Activated CD8-positive, alpha-beta memory T cell treated with anti-CD3 and anti-CD28 coated beads, Interleukin-2, amount 50 U/mL, for 4 hours (primary cell): ENCODE results near the gene IQGAP1.
"Not testable (repeated sequence)": the region's sequence is repeated elsewhere in the genome, so short reads cannot be mapped to it uniquely, and the experiment has no call there.

Experiments
- DNase-seq: peaks from one replicate; pipeline ENCODE4 v3.0.0-alpha.2; 2020

The IQGAP1 gene

DNA sequence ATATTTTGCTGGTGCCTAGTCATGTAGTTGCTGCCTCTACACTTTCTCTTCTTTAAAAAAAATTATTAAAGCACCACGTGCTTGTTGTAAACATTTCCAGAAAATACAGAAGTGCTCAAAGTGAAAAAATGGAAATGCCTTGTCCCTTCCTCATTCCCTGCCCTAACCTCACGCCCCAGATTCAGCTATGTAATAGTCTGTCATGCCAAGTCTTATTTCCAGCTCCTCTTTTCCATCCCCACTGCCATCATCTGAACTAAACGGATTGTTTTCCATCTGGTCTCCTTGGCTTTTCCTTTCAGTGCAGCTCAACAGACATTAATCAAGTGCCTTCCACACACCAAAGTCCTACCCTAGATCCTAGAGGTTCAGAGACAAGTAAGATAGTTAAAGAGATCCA is 20.5 kb upstream of the IQGAP1 start:
- no peak for DNase-seq

DNA sequence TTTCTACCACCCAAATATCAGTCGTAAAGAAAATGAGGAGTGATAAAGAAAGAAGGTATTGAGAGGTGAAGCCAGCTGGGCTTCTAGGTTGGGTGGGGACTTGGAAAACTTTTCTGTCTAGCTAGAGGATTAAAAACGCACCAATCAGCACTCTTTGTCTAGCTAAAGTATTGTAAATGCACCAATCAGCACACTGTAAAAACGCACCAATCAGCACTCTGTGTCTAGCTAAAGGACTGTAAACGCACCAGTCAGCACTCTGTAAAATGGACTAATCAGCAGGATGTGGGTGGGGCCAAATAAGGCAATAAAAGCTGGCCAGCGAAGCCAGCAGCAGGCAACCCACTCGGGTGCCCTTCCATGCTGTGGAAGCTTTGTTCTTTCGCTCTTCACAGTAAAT is 13.0 kb upstream of the IQGAP1 start:
- no peak for DNase-seq

DNA sequence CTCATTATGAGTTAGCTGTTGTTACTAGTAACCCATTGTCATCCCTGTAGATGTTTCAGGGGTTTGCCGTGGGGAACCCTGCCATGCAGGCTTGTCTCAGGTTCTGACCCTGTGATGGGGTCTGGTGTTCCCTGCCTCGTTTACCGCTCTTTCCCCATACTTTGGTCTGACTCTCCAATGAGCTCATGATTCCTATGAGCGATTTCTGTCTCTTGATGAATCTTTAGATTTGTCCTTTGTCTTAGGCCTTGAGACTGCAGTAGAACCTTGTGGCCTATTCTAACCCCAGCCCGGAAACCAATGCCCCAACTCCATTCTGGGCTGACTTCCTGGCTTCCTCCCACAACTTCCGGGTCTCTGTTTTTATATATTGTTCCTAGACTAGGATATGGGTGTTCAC is 11.3 kb upstream of the IQGAP1 start:
- peak; percentile 53 for DNase-seq

DNA sequence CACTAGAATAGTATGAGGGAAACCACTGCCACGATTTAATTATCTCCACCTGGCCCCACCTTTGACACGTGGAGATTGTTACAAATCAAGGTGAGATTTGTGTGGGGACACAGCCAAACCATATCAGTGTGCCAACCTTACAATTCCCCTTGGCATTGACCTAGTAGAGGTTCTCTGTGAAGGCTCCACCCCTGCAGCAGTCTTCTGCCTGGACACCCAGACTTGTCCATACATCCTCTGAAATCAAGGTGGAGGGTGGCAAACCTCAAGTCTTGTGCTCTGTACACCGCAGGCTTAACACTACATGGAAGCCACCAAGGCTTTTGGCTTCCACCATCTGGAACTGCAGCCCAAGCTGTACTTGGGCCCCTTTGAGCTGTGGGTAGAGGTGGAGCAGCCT is 8.8 kb upstream of the IQGAP1 start:
- no peak for DNase-seq

DNA sequence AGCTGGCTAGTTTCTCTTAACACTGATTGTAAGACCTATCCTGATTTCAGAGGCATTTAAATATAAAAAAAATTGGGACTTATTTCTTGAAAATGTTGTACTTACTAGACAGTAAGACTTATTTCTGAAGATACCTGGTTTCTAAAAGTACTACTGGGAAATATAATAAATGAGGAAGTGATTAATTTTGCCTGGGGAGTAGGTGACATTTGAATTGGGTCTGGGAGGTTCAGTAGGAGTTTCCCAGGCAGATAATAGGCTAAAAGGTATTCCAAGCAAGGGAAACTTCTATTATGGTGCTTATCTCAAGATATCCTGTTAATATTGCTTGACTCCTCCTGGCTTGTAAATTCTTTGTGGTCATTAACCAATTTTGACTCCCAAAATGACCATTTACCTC is 6.5 kb upstream of the IQGAP1 start:
- no peak for DNase-seq

DNA sequence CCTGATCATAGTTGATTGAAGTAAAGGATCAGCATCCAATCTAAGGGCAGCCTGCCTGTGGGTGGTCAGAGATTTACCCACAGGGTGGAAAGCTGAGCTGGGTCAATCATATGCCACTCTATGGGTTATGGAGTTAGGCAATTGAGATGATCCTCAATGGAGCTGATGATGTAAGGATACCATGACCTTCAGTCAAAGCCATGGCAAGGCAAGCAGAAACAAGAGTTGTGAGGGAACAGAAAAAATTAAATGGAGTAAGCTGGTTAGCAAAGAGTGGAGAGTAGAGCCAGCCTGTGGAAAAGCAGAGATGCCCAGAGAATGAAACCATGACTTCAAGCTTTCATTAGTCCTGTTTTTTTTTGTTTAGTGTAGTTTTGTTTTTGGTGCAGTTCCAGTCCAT is 5.7 kb upstream of the IQGAP1 start:
- no peak for DNase-seq

DNA sequence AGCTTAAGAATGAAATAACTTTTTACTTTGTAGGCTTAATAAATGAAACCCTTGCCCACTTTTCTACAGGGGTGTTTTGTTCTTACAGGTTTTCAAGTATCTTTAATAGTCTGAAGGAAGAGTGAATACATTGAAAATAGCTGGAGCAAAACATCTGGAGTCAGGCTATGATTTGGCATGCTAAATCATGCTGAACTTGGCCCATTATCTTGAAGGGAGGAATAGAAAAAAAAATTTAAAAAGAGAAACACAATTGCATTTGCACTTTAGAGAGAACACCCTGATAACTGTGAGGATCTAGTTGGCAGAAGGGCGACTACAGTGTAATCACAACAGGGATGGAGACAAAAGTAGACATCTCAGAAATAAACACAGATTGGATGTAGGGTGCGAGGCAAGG is 1.8 kb upstream of the IQGAP1 start:
- no peak for DNase-seq

DNA sequence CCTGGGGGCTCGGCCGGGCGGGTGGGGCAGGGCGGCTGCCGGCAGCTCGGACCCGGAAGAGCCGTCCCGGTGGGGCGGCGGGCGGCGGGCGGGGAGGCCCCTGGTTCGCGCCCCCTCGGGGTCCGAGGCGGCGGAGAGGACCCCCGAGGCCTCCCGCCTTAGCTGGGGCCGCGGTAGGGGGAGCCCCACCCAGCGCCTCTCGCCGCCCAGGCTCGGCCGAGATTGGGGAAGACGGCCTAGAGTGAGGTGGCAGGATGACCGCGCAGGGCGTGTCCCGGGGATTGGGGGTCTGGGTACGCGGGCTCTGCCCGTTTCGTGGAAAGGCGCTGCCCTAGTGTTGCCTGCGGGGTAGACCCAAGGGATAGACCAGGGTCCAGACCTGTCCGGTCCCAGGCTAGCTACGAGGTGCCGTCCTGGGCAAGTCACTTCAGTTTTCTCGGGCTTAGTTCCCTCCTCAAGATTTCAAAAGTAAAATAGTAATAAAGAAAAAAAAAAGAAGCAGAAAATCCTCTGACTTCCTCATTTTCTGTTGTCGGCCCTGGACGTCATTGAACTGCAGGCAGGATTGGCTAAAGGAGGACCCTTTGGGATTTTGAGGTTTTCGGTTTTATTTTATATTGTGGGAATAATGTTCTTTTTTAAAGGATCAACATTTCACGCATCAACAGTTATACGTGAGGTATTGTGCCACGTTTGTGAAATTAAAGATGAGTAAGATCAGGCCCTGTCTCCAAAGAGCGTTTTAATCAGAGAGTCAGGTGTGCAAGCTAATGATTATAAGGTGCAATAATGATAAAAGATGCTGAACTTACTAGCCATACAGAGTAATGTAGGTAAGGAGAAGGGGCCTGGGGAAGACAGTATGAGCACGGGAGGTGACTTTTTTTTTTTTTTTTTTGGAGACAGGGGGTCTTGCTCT is 679 bp downstream of the IQGAP1 start:
- peak; percentile 55 for DNase-seq

DNA sequence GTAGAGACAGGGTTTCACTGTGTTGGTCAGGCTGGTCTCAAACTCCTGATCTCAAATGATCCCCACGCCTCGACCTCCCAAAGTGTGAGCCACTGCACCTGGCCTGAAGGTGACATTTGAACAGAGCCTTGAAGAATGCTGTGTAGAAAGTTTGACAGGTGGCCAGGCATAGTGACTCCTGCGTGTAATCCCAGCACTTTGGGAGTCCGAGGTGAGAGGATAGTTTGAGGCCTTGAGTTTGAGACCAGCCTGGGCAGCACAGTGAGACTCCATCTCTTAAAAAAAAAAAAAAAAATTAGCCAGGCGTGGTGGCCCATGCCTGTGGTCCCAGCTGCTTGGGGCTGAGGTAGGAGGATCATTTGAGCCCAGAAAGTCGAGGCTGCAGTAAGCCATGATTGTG is 1.5 kb downstream of the IQGAP1 start:
- no peak for DNase-seq

DNA sequence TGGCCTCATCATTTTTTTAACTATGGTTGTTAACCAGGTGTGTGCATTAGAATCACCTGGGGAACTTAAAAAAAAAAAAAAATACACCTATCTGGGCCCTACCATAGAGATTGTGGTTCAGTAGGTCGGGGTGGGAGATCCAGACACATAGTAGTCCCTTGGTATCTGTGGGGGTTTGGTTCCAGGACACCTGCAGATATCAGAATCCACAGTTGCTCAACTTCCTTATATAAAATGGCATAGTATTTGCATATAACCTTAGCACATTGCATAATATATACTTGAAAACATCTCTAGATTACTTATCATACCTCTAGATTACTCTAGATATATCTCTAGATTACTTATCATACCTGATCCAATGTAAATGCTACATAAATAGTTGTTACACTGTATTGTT is 5.0 kb downstream of the IQGAP1 start:
- DNase-seq, result no peak

DNA sequence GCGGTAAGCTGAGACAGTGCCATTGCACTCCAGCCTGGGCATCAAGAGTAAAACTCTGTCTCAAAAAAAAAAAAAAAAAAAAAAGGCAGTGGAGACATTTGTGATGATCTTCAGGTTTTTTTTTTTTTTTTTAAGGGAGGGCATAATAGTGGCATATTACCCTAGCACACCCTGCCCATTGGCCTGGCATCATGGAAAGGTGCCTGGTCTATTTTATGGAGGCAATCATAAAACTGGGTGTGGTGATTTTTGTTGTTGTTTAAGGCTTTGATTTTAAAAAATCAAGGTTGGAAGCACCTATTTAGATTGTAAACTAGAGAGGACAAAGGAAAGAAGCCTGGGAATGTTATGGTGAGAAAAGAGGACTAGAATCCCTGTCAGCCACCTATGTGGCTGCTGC is 6.0 kb downstream of the IQGAP1 start:
- no peak for DNase-seq

DNA sequence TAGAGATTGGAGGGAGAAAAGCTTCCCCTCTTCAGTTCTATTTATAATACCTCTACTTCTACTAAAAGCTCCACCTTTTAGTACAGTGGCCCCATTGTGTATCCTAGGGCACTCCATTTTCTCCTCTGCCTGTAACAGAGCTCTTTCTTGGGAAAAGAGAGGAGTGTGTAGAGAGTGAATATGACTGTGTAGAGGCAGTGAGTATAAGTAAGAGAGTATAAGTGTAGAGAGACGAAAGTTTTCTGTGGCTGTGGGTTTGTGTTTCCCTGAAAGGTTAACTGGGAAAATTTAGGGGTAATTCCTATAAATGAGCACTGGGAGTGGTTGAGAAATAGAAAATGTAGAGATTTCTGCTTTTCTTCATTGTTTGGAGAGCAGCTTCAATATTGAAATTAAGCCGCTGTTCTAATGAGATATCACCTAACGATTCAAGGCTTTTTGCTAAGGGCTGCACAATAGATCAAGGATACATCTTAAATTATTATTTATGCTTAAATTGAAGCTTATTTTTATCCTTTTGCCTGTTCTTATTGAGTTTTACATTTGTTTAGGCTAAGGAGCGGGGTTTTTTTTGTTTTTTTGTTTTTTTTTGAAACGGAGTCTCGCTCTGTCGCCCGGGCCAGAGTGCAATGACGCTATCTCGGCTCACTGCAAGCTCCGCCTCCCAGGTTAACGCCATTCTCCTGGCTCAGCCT is 6.9 kb downstream of the IQGAP1 start:
- no peak for DNase-seq

DNA sequence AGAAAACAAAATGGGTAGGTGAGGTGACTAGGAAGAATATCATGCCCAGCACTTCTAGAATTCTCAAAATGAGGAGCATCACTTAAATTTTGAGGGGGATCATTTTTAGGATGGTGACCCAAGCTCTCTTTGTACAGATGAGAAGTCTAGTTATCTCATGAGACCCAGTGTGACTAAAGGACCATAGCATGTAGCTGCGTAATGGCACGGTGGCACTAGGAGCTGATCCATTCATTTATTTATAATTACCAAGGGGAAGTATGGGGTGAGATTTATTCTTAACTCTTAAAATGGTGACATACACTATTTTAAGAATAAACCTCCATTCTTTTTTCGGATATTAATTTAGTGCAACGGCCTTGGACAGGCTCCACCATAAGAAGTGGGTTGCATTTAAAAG is 8.3 kb downstream of the IQGAP1 start:
- no peak for DNase-seq

DNA sequence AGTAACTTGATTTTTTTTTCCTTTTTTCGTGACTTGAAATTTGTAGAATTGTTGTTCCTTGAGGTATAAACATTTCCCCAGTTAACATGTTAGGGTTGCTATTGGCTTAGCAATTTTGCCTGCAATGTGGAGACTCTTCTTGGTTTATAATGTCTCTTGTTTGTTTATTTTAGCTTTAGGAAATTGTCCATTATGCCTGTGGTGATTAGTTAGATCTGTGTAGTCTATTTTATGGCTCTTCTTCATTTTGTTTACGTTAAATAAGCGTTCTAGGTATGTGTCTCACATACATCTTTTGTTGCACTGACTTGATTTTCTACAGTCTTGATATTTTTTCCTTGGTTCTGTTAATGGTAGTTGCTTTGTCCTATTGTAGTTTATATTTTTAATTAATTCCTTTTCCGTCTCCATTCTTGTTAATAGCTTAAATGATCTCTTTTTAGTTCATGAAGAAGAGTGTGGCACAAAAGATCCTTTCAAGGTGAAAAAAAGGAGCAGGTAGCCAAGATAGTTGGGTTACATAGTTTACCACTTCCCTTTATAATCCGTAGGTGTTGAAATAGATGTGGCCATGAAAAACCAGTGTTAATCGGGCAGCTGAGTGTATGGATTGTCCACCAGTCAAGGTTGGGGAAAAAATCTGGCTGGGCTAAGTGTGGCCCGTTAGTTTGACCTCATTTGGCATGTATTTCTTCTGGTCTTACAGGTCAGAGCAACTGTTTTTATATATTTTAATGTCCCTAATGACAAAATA is 12.1 kb downstream of the IQGAP1 start:
- no peak for DNase-seq

DNA sequence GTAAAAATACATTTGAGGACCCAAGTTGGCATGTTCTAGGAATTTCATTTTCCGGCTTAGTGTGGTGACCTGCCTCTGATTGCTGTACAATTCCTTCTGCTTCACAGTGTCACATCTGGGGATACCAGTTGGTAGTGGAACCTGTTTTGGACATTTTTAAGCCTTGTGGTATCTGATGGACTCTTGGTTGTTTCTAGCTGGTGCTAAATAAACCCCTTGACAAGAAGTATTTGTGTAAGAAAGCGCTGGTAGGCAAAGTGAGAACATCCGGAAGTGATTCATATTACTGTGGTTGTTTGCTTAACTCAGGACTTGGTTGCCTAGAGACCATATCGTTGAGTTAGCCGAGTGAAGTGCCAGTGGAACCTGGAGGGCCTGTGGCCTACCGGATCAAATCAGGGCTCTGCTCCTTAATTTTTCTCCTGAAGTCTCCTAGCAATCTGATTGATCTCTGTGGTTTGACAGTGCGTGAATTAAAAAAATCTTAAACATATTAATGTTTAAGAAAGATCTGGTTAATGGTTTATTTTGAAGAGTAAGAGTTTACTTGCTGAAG is 12.8 kb downstream of the IQGAP1 start:
- peak; percentile 47 for DNase-seq

DNA sequence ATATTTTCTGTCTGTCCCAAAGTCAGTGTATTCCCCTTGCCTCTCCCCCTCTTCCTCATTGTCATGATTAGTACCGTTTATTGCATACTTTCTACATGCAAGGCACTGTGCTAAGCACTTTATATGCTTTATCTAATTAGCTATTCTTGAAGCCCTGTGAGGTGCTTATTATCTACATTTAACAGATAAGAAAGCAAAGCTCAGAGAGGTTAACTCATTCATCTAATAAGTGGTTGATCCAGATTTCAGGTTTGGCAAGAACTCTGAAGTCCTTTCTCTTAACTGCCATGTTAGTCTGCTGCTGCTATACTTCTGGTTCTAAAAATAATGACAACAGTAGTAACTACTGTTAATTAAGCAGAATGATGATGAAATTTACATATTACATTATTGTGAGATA is 13.5 kb downstream of the IQGAP1 start:
- DNase-seq, result no peak

DNA sequence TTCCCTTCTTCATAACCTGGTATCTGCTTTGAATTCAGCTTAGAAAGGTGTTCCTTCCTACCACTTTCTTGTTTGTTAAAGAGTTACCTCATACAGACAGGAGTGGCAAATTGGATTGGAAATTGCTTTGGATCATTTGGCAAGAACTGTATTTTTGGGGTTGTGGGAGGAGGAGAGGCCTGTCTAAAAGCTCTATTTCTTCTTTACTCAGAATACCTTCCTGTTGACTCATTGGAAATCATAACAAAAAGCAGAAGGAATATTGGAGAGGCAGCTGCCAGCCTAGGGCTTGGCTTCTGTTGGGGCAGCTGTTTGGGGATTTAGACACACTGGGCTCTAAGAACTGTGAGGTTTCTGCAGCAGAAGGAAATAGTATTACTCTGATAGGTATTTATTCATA is 14.2 kb downstream of the IQGAP1 start:
- no peak for DNase-seq

DNA sequence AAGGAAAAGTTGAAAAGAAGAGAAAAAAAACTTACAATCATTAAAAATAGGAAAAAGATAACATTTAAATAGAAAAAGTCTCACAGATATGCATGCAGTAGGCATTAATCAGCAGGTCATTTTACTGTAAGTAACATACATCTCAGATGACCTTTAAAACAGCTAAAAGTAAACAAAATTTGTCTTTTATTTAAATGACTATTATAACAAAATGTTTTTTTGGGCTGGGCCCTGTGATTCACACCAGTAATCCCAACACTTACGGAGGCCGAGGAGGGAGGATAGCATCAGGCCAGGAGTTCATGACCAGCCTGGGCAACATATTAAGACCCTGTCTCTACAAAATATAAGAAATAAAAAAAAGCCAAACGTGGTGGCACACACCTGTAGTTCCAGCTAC is 14.7 kb downstream of the IQGAP1 start:
- no peak for DNase-seq

DNA sequence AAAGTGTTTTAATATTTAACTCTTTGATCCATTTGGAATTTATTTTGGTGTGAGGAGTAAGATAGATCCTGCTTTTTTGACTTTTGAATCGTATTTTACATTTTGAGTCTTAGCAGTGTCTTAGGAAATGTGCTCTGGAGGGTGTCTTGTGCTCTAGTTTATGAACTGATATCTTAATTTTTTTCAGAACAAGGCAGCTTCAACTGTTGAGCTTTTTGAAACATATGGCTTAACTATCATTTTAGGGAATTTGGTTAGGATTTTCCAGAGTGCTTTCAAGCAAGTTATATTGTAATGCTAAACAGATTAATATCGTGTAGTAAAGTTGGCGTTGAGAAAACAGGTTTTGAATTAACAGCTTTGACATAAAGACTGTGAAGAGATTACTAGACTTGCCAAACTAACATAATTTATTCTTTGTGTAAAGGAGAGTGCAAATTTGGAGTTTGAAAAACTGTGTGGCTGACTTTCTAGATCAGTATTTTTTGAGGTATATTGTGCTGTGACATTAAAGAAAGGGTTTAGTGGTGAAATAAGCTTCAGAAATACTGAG is 17.1 kb downstream of the IQGAP1 start:
- no peak for DNase-seq

DNA sequence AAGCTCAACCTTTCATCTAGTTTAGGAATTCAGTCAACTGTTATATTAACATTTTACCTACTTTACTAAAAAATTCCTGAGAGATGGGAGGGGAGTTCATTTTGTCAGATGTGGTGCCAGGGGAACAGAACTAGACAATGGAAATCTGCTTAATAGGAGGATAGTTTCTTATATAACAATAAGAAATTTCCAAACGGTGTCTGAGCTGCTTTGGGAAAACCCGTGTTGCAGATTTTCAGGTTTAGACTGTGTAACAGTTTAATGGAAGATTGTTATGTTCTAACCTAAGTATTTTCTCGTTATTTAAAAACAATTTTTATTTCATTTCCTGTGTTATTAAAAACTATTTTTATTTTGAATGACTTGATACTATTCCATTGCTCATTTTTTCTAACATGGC is 19.3 kb downstream of the IQGAP1 start:
- no peak for DNase-seq

DNA sequence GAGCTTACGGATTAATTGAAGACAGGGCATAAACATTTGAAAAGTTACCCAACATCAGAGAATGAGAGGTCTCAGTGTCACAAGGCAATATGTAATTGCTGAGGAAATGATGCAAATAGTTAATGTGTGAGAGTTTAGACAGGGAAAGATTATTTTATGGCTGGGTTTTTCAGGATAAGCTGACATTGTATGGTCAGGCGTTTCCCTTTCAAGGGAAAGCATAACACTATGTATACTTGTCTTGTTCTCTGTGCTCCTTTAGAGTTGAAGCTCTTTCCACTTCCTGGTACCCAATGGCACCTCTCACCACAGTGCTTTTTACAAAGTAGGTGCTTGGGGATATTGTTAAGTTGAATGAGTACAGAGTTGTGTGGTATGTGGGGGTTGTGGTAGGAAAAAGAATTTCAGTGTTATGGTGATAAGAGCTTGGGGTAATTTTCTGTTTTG is 19.9 kb downstream of the IQGAP1 start:
- no peak for DNase-seq

DNA sequence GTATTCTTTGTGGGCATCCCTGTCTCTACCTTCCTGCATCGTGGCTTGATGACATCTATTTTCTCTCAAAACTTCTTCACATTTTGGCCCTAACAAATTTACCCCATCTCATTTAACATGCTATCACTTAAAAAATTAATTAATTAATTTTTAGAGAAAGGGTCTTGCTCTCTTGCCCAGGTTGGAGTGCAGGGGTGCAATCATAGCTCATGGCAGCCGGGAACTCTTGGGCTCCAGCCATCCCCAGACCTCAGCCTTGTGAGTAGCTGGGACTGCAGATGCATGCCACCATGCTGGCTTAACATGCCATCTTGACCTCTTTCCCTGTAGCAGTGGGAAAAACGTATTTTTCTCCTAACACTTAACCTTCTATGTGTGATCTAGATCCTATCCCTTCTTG is 20.6 kb downstream of the IQGAP1 start:
- DNase-seq, result no peak

DNA sequence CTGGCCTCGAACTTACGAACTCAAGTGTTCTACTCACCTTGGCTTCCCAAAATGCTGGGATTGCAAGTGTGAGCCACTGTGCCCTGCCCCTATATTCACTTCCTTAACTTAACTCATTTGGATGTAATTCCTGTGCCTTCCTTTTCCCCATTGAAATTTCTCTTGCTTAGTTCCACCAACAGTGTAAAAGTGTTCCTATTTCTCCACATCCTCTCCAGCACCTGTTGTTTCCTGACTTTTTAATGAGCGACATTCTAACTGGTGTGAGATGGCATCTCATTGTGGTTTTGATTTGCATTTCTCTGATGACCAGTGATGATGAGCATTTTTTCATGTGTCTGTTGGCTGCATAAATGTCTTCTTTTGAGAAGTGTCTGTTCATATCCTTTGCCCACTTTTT is 21.5 kb downstream of the IQGAP1 start:
- not testable (repeated sequence) for DNase-seq
